Measurements from ENCODE around the gene RNF207. TPM values are rescaled to one million over a fixed set of nuclear protein-coding genes. Genes with fewer than 3 reads are reported as not detected.

The RNF207 gene
- polyA plus RNA-seq, 1 experiment, result 17.9 TPM

DNA sequence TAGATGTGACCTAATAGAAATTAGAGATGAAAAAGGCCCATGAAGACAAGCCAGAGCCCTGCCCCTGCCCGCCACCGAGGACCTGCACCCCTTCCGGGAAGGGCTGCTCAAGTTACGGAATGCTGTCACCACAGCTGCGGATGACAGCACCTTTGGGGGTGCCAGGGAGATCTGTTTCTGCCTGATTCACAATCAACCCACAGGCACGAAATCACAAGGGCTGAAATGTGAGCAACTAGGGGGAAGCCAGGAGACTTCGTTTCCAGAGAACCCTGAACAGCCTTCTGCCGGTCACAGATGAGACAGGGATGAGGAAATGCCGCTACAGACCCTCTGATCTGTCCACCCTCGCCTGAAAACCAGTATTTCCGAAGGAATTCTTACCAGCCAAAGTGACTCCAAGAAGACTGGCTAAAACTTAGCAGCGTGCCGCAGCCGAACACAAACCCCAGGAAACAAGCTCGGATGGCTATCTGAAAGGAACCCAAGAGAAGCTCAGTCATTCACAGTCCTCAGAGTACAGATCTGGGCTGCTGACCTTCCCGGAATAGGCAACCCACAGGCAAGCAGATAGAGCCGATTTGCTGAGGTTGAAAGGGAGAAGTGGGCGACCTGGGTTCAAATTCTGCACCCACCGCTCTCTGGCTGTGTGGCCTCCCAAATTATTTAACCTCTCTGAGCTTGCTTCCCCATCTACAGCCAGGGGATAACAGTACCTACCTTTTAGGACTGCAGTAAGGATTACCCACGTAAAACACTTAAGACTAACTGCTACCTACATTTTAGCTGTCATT is 28.8 kb downstream of the RNF207 start:
- H3K4me3 ChIP-seq (ENCODE audit: low read depth, low read length), result peak overlapping the region; percentile 65
- no peak for TF ChIP-seq CTCF (IDR thresholded peaks at IDR 0.05; ENCODE audit: insufficient read depth, low read depth, low read length)
- POLR2A ChIA-PET, result interaction anchor here (0.6 kb wide), 1 partner anchor 149 kb away, joined by 5 read pairs; no protein-coding TSS in a partner anchor
- H3K36me3 ChIP-seq (ENCODE audit: control insufficient read depth, insufficient read depth, low read length), result peaks cover 6% of the 10 kb centered on the region
- H3K27me3 ChIP-seq (ENCODE audit: control insufficient read depth, insufficient read depth, low read length), result peaks cover 2% of the 10 kb centered on the region; the same call in 1 of the 2 replicates
- CTCF ChIA-PET, result interaction anchor here (0.6 to 2.6 kb wide), 8 partner anchors 9 to 182 kb away, joined by 3 to 10 read pairs (median 4); no protein-coding TSS in a partner anchor
- no peak for DNase-seq (ENCODE audit: low read depth)

- ChIA-PET POLR2A (interaction anchor here (0.6 kb wide), 1 partner anchor 150 kb away, joined by 5 read pairs; no protein-coding TSS in a partner anchor), CTCF (interaction anchor here (1.0 to 2.6 kb wide), 6 partner anchors 10 to 182 kb away, joined by 3 to 10 read pairs (median 6); no protein-coding TSS in a partner anchor)
- Histone ChIP-seq H3K4me3 (ENCODE audit: low read depth, low read length) (peak overlapping the region; percentile 65), H3K27me3 (ENCODE audit: control insufficient read depth, insufficient read depth, low read length) (peaks cover 2% of the 10 kb centered on the region; the same call in 1 of the 2 replicates), H3K36me3 (ENCODE audit: control insufficient read depth, insufficient read depth, low read length) (peaks cover 5% of the 10 kb centered on the region)
- DNase-seq (ENCODE audit: low read depth), result no peak
- no peak for TF ChIP-seq CTCF (IDR thresholded peaks at IDR 0.05; ENCODE audit: insufficient read depth, low read depth, low read length)
Measured at GRCh38 chr1:6235296-6235677, 29.4 kb downstream of the RNF207 start.

- Histone ChIP-seq H3K4me3 (ENCODE audit: low read depth, low read length) (no peak overlapping the region), H3K27me3 (ENCODE audit: control insufficient read depth, insufficient read depth, low read length) (peaks cover 10% of the 10 kb centered on the region), H3K36me3 (ENCODE audit: control insufficient read depth, insufficient read depth, low read length) (peaks cover 2% of the 10 kb centered on the region; the same call in 1 of the 2 replicates)
- CTCF ChIA-PET, result interaction anchor here (1.4 to 1.5 kb wide), 2 partner anchors 8 to 201 kb away, joined by 4 to 5 read pairs; no protein-coding TSS in a partner anchor
- POLR2A ChIA-PET, result no interaction called here
- no peak for TF ChIP-seq CTCF (IDR thresholded peaks at IDR 0.05; ENCODE audit: insufficient read depth, low read depth, low read length)
- DNase-seq (ENCODE audit: low read depth), result no peak
Measured at GRCh38 chr1:6237093-6237492, 31.2 kb downstream of the RNF207 start.

DNA sequence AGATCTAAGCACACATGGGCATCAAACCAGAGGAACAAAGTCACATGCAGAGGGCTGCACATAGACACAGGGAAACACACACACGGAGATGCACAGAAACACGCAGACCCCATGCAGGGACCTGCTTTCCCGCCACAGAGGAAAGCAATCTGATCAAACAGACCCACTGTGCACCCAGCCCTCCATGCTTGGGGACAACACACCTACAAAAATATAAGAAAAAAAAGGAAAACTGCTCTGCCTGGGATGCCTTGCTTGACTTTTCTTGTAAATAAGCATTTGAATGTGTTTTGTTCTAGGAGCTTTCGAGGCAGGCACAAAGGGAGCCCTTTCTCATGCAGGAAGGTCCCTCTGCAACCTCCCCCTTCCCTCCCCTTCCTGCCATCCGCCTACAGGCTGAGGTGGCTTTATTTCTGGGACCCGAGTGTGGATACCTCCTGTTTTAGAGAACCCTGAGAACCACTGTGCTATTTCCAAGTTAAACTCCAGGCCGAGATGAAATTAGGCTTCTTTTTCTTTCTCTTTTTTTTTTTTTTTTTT is 33.4 kb downstream of the RNF207 start:
- POLR2A ChIA-PET, result no interaction called here
- no peak for DNase-seq (ENCODE audit: low read depth)
- Histone ChIP-seq H3K27me3 (ENCODE audit: control insufficient read depth, insufficient read depth, low read length) (peaks cover 24% of the 10 kb centered on the region), H3K4me3 (ENCODE audit: low read depth, low read length) (no peak overlapping the region), H3K36me3 (ENCODE audit: control insufficient read depth, insufficient read depth, low read length) (no peaks in the 10 kb centered on the region)
- TF ChIP-seq CTCF (IDR thresholded peaks at IDR 0.05; ENCODE audit: insufficient read depth, low read depth, low read length), result no peak
- CTCF ChIA-PET, result interaction anchor here (1.0 to 1.7 kb wide), 4 partner anchors 19 to 199 kb away, joined by 3 to 6 read pairs (median 3); no protein-coding TSS in a partner anchor
